Measurements from ENCODE around the gene IRGQ.
A peak's percentile ranks its signal among the peaks of the same experiment; 100 is the strongest.
"Not testable (repeated sequence)": the region's sequence is repeated elsewhere in the genome, so short reads cannot be mapped to it uniquely, and the experiment has no call there.

Gene IRGQ

GRCh38 chr19:43624933-43625332 is 29.0 kb upstream of the IRGQ start:
- DNase-seq = no peak

DNA sequence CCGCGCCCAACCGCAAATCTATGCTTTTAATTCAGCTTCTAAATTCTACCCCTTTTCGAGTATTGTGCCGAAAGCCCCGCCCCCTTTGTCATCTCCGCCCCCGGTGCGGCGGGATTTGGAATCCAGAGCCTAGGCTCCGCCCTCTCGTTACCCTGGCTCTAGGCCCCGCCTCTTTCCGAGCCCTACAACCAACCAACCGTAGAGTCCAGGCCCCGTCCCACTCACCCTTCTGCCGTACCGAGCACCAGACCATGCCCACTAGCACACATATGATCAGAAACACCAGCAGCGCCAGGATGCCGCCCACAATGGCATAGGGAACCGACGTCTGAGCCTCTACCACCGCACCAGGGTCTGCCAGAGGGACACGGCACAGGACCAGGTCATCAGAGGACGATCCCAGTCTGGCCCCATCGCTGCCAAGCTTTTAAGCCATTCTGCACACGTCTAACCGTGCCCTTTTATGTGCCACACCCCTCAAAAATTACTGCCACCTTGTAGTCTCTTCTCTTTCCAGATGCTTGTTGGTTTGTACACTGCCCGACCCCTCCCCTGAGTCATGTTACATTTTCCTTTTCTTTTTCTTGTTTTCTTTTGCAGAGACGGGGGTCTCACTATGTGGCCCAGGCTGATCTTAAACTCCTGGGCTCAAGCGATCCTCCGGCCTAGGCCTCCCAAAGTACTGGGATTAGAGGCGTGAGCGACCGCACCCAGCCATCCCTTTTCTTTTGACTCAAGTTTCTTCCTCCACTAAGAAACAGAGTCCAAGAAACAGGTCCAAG is 28.1 kb upstream of the IRGQ start:
- no peak for DNase-seq

DNA sequence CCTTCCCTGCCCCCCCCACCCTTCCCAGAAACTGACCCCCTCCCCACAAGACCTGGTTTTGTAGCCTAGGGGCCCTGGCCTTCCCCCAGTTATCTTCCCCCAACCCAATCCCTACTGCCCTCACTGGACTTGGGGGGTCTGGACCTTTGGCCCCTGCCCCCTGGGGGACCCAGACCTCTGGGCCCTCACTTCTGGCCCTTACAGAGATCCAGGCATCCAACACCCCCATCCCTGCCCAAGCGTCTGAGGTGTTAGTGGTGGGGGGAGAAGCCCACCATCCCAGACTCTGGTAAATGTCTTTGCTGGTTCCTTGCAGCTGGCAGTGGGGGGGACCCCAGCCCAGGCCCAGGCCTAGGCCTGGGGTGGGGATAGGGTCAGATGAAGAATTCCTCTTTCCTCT is 27.0 kb upstream of the IRGQ start:
- DNase-seq = no peak

DNA sequence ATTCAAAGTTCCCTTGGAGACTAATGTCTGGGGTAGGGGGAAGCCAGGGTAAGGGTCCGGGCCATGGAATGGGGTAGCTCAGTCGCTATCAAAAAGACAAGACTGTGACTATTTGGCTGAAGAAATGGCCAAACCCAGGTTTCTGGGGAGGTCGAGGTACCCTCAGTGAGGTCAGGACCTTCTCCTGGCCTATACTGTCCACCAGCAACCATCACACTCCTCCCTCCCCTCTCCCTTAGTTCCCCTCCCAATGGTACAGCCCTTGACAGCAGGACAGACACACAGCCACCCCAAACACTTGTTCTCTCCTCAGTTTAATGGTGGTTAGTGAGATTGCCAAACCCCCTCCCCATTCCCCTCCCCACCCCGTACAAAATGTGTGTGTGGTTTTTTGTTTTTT is 26.1 kb upstream of the IRGQ start:
- no peak for DNase-seq

- DNase-seq = no peak
Measured at GRCh38 chr19:43620061-43621001, 24.4 kb upstream of the IRGQ start.

GRCh38 chr19:43619262-43620060 is 23.5 kb upstream of the IRGQ start, which contains the start of gene ZNF428:
TSS of gene ZNF428 (minus strand) at chr19:43619629. CDS start at chr19:43614304, 5,325 bp downstream.
- DNase-seq = peak; percentile 79

DNA sequence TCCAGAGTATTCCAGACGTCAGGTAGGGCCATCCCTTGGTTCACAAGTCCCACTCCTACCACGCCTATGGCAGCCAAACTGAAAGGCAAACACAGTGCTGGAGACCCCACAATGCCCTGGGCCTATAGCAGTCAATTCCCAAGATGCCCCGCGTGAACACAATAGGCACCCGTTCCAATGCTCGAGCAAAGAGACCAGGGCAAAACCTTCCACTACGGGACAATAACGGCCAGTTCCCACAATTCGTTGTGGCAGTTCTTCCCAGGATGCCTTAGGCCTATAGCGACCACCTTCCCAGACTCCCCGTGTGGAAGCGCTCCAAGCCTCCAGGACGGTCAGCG is 23.0 kb upstream of the IRGQ start:
- DNase-seq = peak; percentile 29

GRCh38 chr19:43616954-43617353 is 21.0 kb upstream of the IRGQ start:
- DNase-seq = no peak

- DNase-seq = no peak
Measured at GRCh38 chr19:43616306-43616705, 20.4 kb upstream of the IRGQ start.

DNA sequence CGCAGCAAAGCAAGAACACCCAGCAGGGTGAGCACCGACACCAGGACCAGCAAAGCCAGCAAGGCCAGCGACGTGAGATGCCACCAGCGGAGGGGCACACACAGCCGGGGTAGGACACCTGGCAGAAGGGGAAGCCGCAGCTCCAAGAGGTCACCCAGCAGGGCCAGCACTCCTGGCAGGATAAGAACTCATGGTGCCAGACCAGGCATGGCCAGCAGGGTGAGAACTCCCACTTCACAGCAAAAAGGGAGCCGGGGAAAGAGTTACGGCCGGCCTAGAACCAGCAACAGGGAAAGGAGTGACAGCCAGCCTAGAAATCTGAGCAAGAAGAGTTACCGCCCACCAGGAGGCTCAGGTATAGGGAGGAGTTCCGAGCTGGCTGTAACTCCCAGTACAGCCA is 16.4 kb upstream of the IRGQ start:
- DNase-seq = no peak

DNA sequence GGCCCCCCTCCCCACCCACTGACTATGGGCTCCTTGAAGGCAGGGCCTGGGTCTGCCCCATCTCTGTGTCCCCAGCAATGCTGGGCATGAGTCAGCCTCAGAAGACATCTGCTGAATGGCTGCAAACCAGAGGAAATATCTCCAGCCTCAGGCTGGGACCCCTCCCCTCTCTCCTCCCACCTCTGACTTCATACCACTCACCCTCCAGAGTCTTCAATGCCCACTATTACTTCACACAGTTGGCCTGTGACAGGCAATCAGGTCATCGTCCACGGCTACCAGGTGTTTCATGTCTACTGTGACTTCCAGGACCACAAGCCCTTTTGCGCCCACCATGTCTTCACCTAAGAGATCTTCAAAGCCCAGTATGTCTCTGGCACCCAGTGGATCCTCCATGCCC is 15.9 kb upstream of the IRGQ start, which contains the start of gene SRRM5:
SRRM5 (plus strand) TSS at position 301 of the 400 bp plus-strand sequence; CDS start at position 335, 34 bp downstream.
- DNase-seq = no peak

GRCh38 chr19:43610493-43610892 is 14.6 kb upstream of the IRGQ start:
- no peak for DNase-seq

- no peak for DNase-seq
Measured at GRCh38 chr19:43609872-43610271, 13.9 kb upstream of the IRGQ start.

GRCh38 chr19:43607238-43608205 is 11.6 kb upstream of the IRGQ start:
- DNase-seq = no peak

DNA sequence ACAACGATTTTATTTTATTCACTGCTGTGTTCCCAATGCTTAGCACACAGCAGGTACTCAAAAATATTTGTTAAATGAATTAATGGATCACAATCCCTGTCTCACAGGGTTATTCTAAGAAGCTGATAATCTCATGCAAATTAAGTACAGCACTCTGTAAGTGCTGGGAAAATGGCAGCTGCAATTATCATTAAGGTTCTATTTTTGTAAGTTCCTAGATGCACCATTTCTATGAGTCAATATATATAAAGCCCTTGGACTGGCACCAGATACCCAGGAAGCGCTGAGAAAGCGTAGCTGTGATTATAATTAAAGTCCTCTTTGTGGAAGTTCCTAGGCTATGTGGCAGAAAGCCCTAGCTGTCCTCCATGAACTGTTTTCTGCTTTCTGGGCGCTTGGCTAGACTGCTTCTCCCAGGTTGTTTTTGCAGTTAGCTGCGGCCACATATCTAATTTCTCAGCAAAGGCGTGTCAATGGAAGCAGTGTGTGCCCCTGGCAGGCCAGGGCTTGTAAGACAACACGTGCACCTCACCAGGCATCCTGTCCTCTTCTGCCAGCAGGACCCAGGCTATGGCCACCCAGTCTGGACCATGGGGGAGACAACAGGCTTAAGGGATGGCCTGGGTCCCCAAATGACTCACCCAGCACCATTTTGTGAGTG is 10.8 kb upstream of the IRGQ start:
- no peak for DNase-seq

- no peak for DNase-seq
Measured at GRCh38 chr19:43605875-43606568, 10.1 kb upstream of the IRGQ start.

GRCh38 chr19:43600326-43600725 is 4.4 kb upstream of the IRGQ start:
- DNase-seq = not testable (repeated sequence)

GRCh38 chr19:43599635-43600295 is 3.8 kb upstream of the IRGQ start:
- no peak for DNase-seq

- DNase-seq = no peak
Measured at GRCh38 chr19:43598445-43599240, 2.7 kb upstream of the IRGQ start.

Measured in HCEC 1CT (cell line).